CD14-positive monocyte (primary cell): ENCODE results near the gene NOG. TPM values are rescaled to one million over a fixed set of nuclear protein-coding genes. Genes with fewer than 3 reads are reported as not detected.

Experiments used
- DNase-seq, 3 donors: peaks; one replicate each; pipeline ENCODE4 v3.0.0-alpha.2; 2011 to 2022
- H2AFZ ChIP-seq: 2 replicates; pipeline ENCODE4 v1.6.0; 2012; ENCODE audit warnings: mild to moderate bottlenecking, low read depth, low read length, inconsistent platforms; ENCODE audit not compliant: insufficient read depth, poor library complexity, severe bottlenecking
- H3K27ac ChIP-seq, 2 donors: 1 replicate in 1 of 2; 2 replicates in 1 of 2; pipeline ENCODE4 v1.5.1; 2012 to 2013; ENCODE audit warnings: low read length in 2 of 2, control low read depth in 1 of 2, inconsistent platforms in 1 of 2, low read depth in 1 of 2, mild to moderate bottlenecking in 1 of 2
- H3K27me3 ChIP-seq, 2 donors: one replicate each; pipeline versions ENCODE4 v1.6.0 to v1.6.1; 2011 to 2013; ENCODE audit warnings: low read length in 2 of 2; ENCODE audit not compliant: control insufficient read depth in 2 of 2, insufficient read depth in 2 of 2
- H3K36me3 ChIP-seq, 2 donors: replicated peaks in 1 of 2; 1 replicate in 1 of 2; 2 replicates in 1 of 2; pipeline versions ENCODE4 v1.5.1 to v1.6.1; 2012 to 2013; ENCODE audit warnings: low read length in 2 of 2, control low read depth in 1 of 2, inconsistent platforms in 1 of 2, mild to moderate bottlenecking in 1 of 2; ENCODE audit not compliant: insufficient read depth in 2 of 2, control insufficient read depth in 1 of 2
- H3K4me1 ChIP-seq, 2 donors: 1 replicate in 1 of 2; 2 replicates in 1 of 2; pipeline versions ENCODE4 v1.5.1 to v1.6.1; 2012 to 2013; ENCODE audit warnings: low read length in 2 of 2, control low read depth in 1 of 2, inconsistent platforms in 1 of 2, mild to moderate bottlenecking in 1 of 2, moderate library complexity in 1 of 2; ENCODE audit not compliant: insufficient read depth in 2 of 2, control insufficient read depth in 1 of 2
- H3K4me2 ChIP-seq: replicated peaks from 2 replicates; pipeline ENCODE3; 2012; ENCODE audit warnings: low read length, moderate library complexity, mild to moderate bottlenecking; ENCODE audit not compliant: poor library complexity, severe bottlenecking; ENCODE audit errors: extremely low read depth
- H3K4me3 ChIP-seq, 3 experiments: fragments of 200-600 bp in 1 of 3; sonication (generic) in 1 of 3; replicated peaks in 1 of 3; 1 replicate in 2 of 3; 2 replicates in 1 of 3; pipeline ENCODE4 v1.5.1; 2011 to 2013; ENCODE audit warnings: low read length in 3 of 3, mild to moderate bottlenecking in 3 of 3, control low read depth in 2 of 3, low read depth in 2 of 3, inconsistent platforms in 1 of 3, moderate library complexity in 1 of 3
- H3K79me2 ChIP-seq: 2 replicates; pipeline ENCODE4 v1.6.0; 2012; ENCODE audit warnings: mild to moderate bottlenecking, control low read depth, inconsistent platforms, low read length, moderate library complexity; ENCODE audit not compliant: insufficient read depth
- H3K9ac ChIP-seq: 2 replicates; pipeline ENCODE4 v1.6.0; 2017; ENCODE audit warnings: low read length, mild to moderate bottlenecking; ENCODE audit not compliant: insufficient read depth, poor library complexity, severe bottlenecking
- H3K9me3 ChIP-seq, 2 donors: replicated peaks in 1 of 2; 1 replicate in 1 of 2; 2 replicates in 1 of 2; pipeline versions ENCODE4 v1.5.1 to v1.6.1; 2012 to 2013; ENCODE audit warnings: low read length in 2 of 2, control low read depth in 1 of 2; ENCODE audit not compliant: control insufficient read depth in 1 of 2, insufficient read depth in 1 of 2
- H4K20me1 ChIP-seq: 2 replicates; pipeline ENCODE4 v1.6.0; 2012; ENCODE audit warnings: mild to moderate bottlenecking, low read length, control low read depth, moderate library complexity; ENCODE audit not compliant: insufficient read depth
- H3K27ac Mint-ChIP-seq, 7 donors: one replicate each; pipeline ENCODE4 v1.8.0; 2020; ENCODE audit warnings: mild to moderate bottlenecking in 7 of 7, mixed read lengths in 7 of 7, moderate library complexity in 6 of 7, inconsistent platforms in 2 of 7
- H3K27me3 Mint-ChIP-seq, 3 donors: one replicate each; pipeline ENCODE4 v1.8.0; 2021 to 2022; ENCODE audit warnings: low read depth in 3 of 3, mild to moderate bottlenecking in 3 of 3, mixed read lengths in 3 of 3, moderate library complexity in 3 of 3, inconsistent platforms in 1 of 3
- H3K36me3 Mint-ChIP-seq, 2 donors: one replicate each; pipeline ENCODE4 v1.8.0; 2020; ENCODE audit warnings: mixed read lengths in 2 of 2, inconsistent platforms in 1 of 2, mild to moderate bottlenecking in 1 of 2
- H3K4me1 Mint-ChIP-seq: one replicate; pipeline ENCODE4 v1.8.0; 2020; ENCODE audit warnings: mild to moderate bottlenecking, mixed read lengths
- H3K4me3 Mint-ChIP-seq, 2 donors: one replicate each; pipeline ENCODE4 v1.8.0; 2020; ENCODE audit warnings: mild to moderate bottlenecking in 2 of 2, mixed read lengths in 2 of 2, moderate library complexity in 1 of 2
- H3K9me3 Mint-ChIP-seq, 7 donors: one replicate each; pipeline ENCODE4 v1.8.0; 2020 to 2022; ENCODE audit warnings: mixed read lengths in 7 of 7, mild to moderate bottlenecking in 6 of 7, moderate library complexity in 6 of 7, inconsistent platforms in 2 of 7
- CTCF ChIP-seq: fragments of 200-600 bp; IDR thresholded peaks from one replicate; pipeline ENCODE4 v1.8.0; 2022; ENCODE audit warnings: antibody characterized with exemption, mild to moderate bottlenecking
- WGBS: methylation state at CpG from one replicate; pipeline ENCODE4 v1.1.5; 2013; ENCODE audit warnings: missing lambda C conversion rate; ENCODE audit not compliant: insufficient coverage; 5-methylcytosine and 5-hydroxymethylcytosine counted together
- intact Hi-C, 2 donors: fragments of 100-400 bp; cut with micrococcal nuclease; formaldehyde crosslinking; loops; one replicate each; pipeline versions ENCODE4 v1.15.0 to v1.15.1; 2023
- polyA plus RNA-seq, 3 donors: library from polyadenylated mRNA; depleted of rRNA in 1 of 3; unstranded in 2 of 3; stranded (reverse) in 1 of 3; fragments of 300-500 nt in 2 of 3; fragments of >200 nt in 1 of 3; fragmentation: Illumina TruSeq in 2 of 3; gene quantifications; 1 replicate in 2 of 3; 2 replicates in 1 of 3; pipeline ENCODE4 v1.2.3, GENCODE V29; 2012 to 2021

NOG gene
- polyA plus RNA-seq, 3 donors: 0.11 to 0.27 TPM; not detected in 1

GRCh38 chr17:56610321-56610720, 16.8 kb downstream of the NOG start:
- Histone ChIP-seq H3K4me1 (peaks cover 7 to 12% of the 10 kb centered on the region in 2 donors), H3K4me2 (no peak overlapping the region), H3K4me3 (no peak overlapping the region), H3K79me2 (no peaks in the 10 kb centered on the region), H3K27ac (no peak overlapping the region), H3K9ac (no peak overlapping the region), H2AFZ (no peak overlapping the region), H3K36me3 (no peaks in the 10 kb centered on the region), H3K9me3 (no peaks in the 10 kb centered on the region), H4K20me1 (no peaks in the 10 kb centered on the region), H3K27me3 (no peaks in the 10 kb centered on the region)
- intact Hi-C loops: no loop called here
- Mint-ChIP-seq H3K36me3 (no peaks in the 10 kb centered on the region), H3K9me3 (peaks cover 0 to 9% (median 0%) of the 10 kb centered on the region in 7 donors), H3K27me3 (peaks cover 0 to 2% (median 0%) of the 10 kb centered on the region in 3 donors), H3K4me1 (peaks cover 13% of the 10 kb centered on the region), H3K27ac (peak overlapping the region in 1 of 7 donors; percentile 1), H3K4me3 (no peak overlapping the region)
- WGBS: 25% methylated on average over 1 of the region's 3 CpGs
- peak in 2 of 3 donors; percentile 18 to 20 for DNase-seq
- TF ChIP-seq CTCF: no peak

- H3K36me3 Mint-ChIP-seq: no peaks in the 10 kb centered on the region
- intact Hi-C loops: no loop called here
- no peaks in the 10 kb centered on the region for H3K36me3 ChIP-seq
- no peaks in the 10 kb centered on the region for H4K20me1 ChIP-seq
- no peak for DNase-seq
- WGBS: 83% methylated on average over 1 of the region's 2 CpGs
- H2AFZ ChIP-seq: no peak overlapping the region
- H3K4me2 ChIP-seq: no peak overlapping the region
- no peak overlapping the region for H3K4me3 ChIP-seq
- no peaks in the 10 kb centered on the region for H3K27me3 ChIP-seq
- H3K4me1 ChIP-seq: peaks cover 7 to 12% of the 10 kb centered on the region in 2 donors
- no peak overlapping the region for H3K4me3 Mint-ChIP-seq
- peaks cover 0 to 2% (median 0%) of the 10 kb centered on the region in 3 donors for H3K27me3 Mint-ChIP-seq
- H3K27ac ChIP-seq: no peak overlapping the region
- no peaks in the 10 kb centered on the region for H3K79me2 ChIP-seq
- TF ChIP-seq CTCF: no peak
- H3K9ac ChIP-seq: no peak overlapping the region
- H3K9me3 ChIP-seq: no peaks in the 10 kb centered on the region
- H3K9me3 Mint-ChIP-seq: peaks cover 0 to 8% (median 2%) of the 10 kb centered on the region in 7 donors
- H3K27ac Mint-ChIP-seq: no peak overlapping the region
- H3K4me1 Mint-ChIP-seq: peaks cover 10% of the 10 kb centered on the region
Measured at GRCh38 chr17:56613131-56613530, 19.6 kb downstream of the NOG start.
